Measurements from ENCODE around the gene CD79B.

DNA sequence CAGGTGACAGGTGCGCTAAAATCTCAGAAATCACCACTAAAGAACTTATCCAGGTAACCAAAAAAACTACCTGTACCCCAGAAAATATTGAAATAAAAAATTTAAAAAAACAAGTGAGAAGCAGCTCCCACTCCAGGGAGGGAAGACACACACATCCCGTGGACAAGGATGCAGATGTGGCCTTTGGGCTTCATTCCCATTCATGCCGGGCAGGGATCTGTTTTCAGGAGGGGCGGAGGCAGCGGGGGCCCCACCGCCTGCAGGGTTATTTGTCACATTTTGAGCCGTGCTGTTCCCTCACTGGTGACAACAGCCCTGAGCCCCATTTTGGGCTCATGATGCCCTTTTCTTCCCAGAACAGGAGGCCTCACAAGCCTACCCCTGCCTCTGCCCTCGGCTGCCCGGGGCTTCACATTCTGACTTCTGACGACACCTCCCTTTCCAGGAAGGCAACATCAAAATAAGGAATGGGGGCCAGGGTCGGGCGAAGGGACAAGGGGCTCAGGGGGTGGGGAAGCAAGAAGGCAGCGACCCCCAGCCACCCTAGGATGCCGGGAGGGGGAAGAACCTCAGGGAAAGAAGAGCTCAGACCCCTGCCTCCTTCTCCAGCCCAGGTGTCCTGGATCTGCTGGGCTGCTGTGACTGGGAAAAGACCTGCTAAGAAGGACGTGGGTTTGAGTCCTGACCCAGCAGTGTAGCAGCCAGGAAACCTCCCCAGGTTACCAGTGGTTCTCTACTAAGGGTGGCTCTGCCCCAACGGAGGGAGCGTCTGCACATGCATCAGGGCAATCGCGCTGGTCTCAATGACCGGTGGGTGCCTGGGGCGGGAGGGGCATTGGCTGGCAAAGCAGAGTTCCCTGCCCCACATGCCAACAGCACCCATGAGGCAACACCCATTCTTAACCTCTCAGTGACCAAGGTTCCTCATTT is 2.3 kb upstream of the CD79B start:
- TF ChIP-seq GATA2 (IDR thresholded peaks at IDR 0.05; ENCODE audit: low read depth, low read length) (no peak), GATA3 (IDR thresholded peaks at IDR 0.05; ENCODE audit: low read depth, low read length) (no peak)

Measured in SH-SY5Y (cell line).